Aorta (tissue), 5 donors: ENCODE results near the gene SRGAP1. TPM values are rescaled to one million over a fixed set of nuclear protein-coding genes. Genes with fewer than 3 reads are reported as not detected.

Experiments used
- ATAC-seq: fragments of 200-7000 bp; cut with Tn5 transposase; one replicate; pipeline ENCODE4 v1.9.1; 2022; ENCODE audit warnings: moderate library complexity; ENCODE audit not compliant: low FRiP score
- DNase-seq, 2 donors: peaks; one replicate each; pipeline ENCODE4 v3.0.0-alpha.2; 2020
- H3K27ac ChIP-seq, 2 donors: one replicate each; pipeline ENCODE4 v1.5.1; 2013; ENCODE audit warnings: low read length in 2 of 2, mild to moderate bottlenecking in 2 of 2, moderate library complexity in 2 of 2, control low read depth in 1 of 2, inconsistent platforms in 1 of 2, low read depth in 1 of 2
- H3K27me3 ChIP-seq, 2 donors: one replicate each; pipeline ENCODE4 v1.6.1; 2013; ENCODE audit warnings: control low read depth in 1 of 2, low read length in 1 of 2, mild to moderate bottlenecking in 1 of 2, moderate library complexity in 1 of 2; ENCODE audit not compliant: insufficient read depth in 2 of 2, control insufficient read depth in 1 of 2
- H3K36me3 ChIP-seq, 2 donors: one replicate each; pipeline ENCODE4 v1.6.1; 2013; ENCODE audit warnings: control low read depth in 1 of 2, low read length in 1 of 2, mild to moderate bottlenecking in 1 of 2; ENCODE audit not compliant: insufficient read depth in 2 of 2, control insufficient read depth in 1 of 2
- H3K4me1 ChIP-seq, 2 donors: one replicate each; pipeline ENCODE4 v1.6.1; 2013; ENCODE audit warnings: low read length in 2 of 2, control low read depth in 1 of 2, mild to moderate bottlenecking in 1 of 2, moderate library complexity in 1 of 2; ENCODE audit not compliant: insufficient read depth in 2 of 2, control insufficient read depth in 1 of 2
- H3K4me3 ChIP-seq, 2 donors: one replicate each; pipeline ENCODE4 v1.5.1; 2013; ENCODE audit warnings: low read length in 2 of 2, control low read depth in 1 of 2, mild to moderate bottlenecking in 1 of 2
- H3K9me3 ChIP-seq: one replicate; pipeline ENCODE4 v1.6.1; 2013; ENCODE audit warnings: mild to moderate bottlenecking, low read length; ENCODE audit not compliant: control insufficient read depth
- WGBS, 2 donors: extraction: QIAGEN DNeasy Blood & Tissue Kit; methylation state at CpG; one replicate each; pipeline ENCODE4 v1.1.7; 2013; 5-methylcytosine and 5-hydroxymethylcytosine counted together
- intact Hi-C, 2 donors: fragments of 100-400 bp; cut with DNase I; formaldehyde crosslinking; loops; one replicate each; pipeline versions ENCODE4 v1.14.2 to v1.15.0; 2022
- polyA plus RNA-seq, 2 donors: library from polyadenylated mRNA; stranded (reverse); fragments of 200-250 nt; gene quantifications; one replicate each; pipeline ENCODE4 v1.2.3, GENCODE V29; 2013
- total RNA-seq, 2 donors: library from RNA; stranded (reverse); fragmentation: NEBNext Ultra II Directional; extraction: Animal tissue kit (Norgen Biotek cat#: 25700); gene quantifications; one replicate each; pipeline ENCODE4 v1.2.1, GENCODE V29; 2021
- donor health status: healthy with polysubstance abuse.
- donor health status: Bipolar disorder and iron deficiency.
- donor health status: DM: no; HTN: no; CAD: no.
- donor health status: DM: no; HTN: no; CAD: no.
- donor health status: DM: yes; HTN: yes; CAD: no.

The SRGAP1 gene
- total and polyA plus RNA-seq, 4 donors = 0.88 to 15.5 (median 6.0) TPM

DNA sequence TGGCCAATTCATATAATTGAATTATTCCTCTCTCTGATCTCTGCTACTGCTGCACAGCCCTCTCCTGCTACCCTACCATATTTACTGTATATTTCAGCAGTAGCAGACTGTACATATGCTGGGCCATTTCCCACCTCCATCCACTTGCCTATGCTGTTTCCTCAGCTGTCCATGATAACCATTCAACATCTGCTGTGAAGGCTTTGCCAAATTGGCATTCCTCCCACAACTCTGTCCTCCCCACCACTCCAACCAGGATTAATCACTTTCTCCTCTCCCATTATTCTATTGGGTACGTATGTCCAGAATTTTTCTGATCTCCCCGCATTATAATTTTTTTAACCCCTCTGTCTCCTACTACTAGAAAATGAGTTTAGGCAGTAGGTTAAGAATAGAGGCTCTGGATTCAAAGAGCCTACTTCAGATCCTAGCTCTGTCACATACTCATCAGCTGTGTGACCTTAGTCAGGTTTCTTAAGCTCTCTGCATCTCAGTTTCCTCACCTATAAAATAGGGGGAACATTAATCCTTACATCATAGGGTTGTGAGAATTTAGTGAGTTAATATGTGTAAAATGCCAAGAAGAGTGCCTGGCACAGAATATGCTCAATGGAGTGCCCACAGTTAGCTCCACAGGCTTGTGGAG lies 254.3 kb downstream of the SRGAP1 start:
- H3K36me3 ChIP-seq = no peaks in the 10 kb centered on the region
- H3K9me3 ChIP-seq = no peaks in the 10 kb centered on the region
- no peak overlapping the region for H3K27ac ChIP-seq
- 90 to 92% methylated on average over 2 of the region's 2 CpGs for WGBS, 2 donors
- H3K4me1 ChIP-seq = no peaks in the 10 kb centered on the region
- DNase-seq (no peak), ATAC-seq (no peak)
- H3K4me3 ChIP-seq = no peak overlapping the region
- H3K27me3 ChIP-seq = no peaks in the 10 kb centered on the region
- intact Hi-C loops = loop anchor here in 1 of 2 donors (10.0 kb wide), 1 partner anchor 86 kb away; no protein-coding TSS in a partner anchor

DNA sequence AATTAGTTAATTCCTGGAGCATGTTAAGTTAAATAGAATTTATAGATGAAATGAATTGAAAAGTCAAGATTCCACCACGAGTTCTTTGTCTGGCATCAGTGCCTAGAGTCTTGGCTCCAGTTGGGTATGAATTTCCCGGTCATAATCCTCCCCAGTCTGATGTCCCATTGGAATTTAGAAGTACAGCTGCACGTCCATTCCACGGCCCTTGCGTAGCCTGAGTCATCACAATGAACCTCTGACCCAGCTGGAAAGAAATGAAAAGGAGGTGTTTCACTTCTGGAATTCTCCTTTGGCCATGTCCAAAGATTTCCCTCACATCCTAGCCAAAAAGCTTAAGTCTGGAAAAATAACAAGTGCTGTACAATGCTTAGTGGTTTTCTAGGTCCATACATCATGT lies 254.9 kb downstream of the SRGAP1 start:
- H3K4me1 ChIP-seq = no peaks in the 10 kb centered on the region
- ATAC-seq = no peak
- H3K9me3 ChIP-seq = no peaks in the 10 kb centered on the region
- intact Hi-C loops = loop anchor here in 1 of 2 donors (10.0 kb wide), 1 partner anchor 85 kb away; no protein-coding TSS in a partner anchor
- H3K27me3 ChIP-seq = no peaks in the 10 kb centered on the region
- H3K36me3 ChIP-seq = no peaks in the 10 kb centered on the region
- no peak overlapping the region for H3K27ac ChIP-seq
- 43 to 45% methylated on average over 5 of the region's 5 CpGs for WGBS, 2 donors
- DNase-seq = no peak
- H3K4me3 ChIP-seq = no peak overlapping the region

DNA sequence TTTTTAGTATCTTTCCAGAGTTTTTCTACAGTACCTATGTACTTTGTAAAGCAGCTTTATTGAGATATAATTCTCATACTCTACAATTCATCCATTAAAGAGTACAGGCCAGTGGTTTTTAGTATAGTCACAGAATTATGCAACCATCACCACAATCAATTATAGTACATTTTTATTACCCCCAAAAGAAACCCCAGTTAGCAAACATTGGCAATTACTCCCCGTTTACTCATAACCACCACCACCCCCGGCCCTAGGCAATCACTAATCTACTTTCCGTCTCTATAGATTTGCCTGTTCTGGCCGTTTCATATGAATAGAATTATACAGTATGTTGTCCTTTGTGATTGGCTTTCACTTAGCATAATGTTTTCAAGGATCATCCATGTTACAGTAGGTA lies 257.8 kb downstream of the SRGAP1 start:
- Histone ChIP-seq H3K27ac (no peak overlapping the region), H3K4me3 (no peak overlapping the region), H3K36me3 (no peaks in the 10 kb centered on the region), H3K4me1 (no peaks in the 10 kb centered on the region), H3K27me3 (no peaks in the 10 kb centered on the region), H3K9me3 (no peaks in the 10 kb centered on the region)
- ATAC-seq (no peak), DNase-seq (no peak)
- intact Hi-C loops = no loop called here
- WGBS, 2 donors = 97 to 99% methylated on average over 4 of the region's 4 CpGs

DNA sequence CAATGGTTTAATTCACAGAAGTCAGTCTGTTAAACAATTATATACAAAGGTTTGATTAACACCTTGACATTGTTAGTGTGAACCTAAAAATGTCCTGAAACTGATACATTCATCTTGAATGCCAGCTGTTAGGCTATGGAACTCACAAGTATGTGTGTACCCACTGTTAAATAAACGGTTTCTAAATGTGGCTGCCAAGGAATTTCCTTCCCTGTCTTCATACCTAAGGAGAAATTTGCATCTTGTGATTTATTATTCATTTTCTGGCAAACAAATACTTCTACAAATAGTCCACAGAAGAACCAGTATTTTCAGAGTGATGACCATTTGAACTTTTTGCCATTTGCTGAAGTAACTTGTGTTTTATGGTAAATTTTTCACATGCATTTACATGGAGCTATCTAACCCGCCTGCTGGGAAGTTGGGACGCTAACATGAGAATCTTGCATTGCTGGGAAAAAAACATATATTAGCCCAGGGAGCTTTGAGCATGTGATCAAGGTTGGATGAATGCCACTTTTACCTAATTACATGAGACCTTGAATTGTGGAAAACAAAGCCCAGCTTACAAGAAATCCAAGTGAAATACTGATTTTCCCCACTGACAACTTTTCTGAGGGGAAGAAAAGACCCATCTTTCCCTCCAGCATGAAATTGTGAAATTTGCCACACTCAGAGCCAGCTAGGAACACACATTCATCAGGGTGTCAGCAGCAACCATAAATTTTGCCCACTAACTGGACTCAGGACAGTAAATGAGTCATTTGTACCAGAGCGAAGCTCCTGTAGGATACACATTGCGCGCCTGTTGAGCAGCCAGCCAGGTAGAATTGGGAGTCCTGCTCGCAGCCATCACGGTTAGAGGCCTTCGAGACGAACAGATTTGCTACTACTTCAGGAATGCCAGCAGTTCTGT lies 259.6 kb downstream of the SRGAP1 start:
- no peaks in the 10 kb centered on the region for H3K4me1 ChIP-seq
- ATAC-seq (no peak), DNase-seq (no peak)
- peaks cover 0 to 1% of the 10 kb centered on the region in 2 donors for H3K36me3 ChIP-seq
- WGBS, 2 donors = 80 to 84% methylated on average over 10 of the region's 10 CpGs
- H3K4me3 ChIP-seq = no peak overlapping the region
- H3K27me3 ChIP-seq = no peaks in the 10 kb centered on the region
- no peaks in the 10 kb centered on the region for H3K9me3 ChIP-seq
- H3K27ac ChIP-seq = no peak overlapping the region
- intact Hi-C loops = no loop called here

DNA sequence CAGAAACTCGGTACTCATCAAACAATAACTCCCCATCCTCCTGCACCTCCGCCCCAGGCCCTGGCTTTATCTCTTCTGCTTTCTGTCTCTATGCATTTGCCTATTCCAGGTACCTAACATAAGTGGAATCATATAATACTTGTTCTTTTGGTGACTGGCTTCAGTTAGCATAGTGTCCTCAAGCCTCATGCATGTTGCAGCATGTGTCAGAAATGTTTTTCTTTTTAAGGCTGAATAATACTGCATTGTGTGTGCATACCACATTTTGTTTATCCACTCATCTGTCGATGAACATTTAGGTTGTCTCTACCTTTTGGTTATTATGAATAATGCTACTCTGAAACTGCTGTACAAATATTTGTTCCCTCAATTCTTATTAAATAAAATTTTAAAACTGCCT lies 260.5 kb downstream of the SRGAP1 start:
- no peaks in the 10 kb centered on the region for H3K9me3 ChIP-seq
- DNase-seq = no peak
- 89 to 91% methylated on average over 3 of the region's 3 CpGs for WGBS, 2 donors
- peaks cover 0 to 1% of the 10 kb centered on the region in 2 donors for H3K36me3 ChIP-seq
- no peaks in the 10 kb centered on the region for H3K27me3 ChIP-seq
- no peak overlapping the region for H3K27ac ChIP-seq
- no peak for ATAC-seq
- no peak overlapping the region for H3K4me3 ChIP-seq
- no peaks in the 10 kb centered on the region for H3K4me1 ChIP-seq
- intact Hi-C loops = no loop called here

DNA sequence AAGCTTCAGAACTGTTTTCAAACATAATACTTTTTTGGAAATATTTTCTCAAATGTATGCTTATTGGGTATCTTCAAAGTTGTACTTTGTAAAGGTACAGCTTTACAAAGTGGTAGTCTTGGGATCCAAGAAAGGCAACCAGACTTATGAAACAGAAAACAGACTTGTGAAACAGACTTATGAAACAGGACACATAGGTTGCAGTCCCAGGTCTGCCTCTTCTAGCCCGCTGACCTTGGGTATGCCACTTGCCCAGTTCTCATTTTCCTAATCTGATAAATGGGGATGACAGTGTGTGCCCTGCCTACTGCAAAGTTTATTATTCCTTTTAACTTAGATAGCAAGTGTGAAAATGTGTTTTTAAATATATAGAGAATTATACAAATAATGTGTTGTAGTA lies 263.3 kb downstream of the SRGAP1 start:
- Histone ChIP-seq H3K9me3 (no peaks in the 10 kb centered on the region), H3K27me3 (no peaks in the 10 kb centered on the region), H3K36me3 (peaks cover 0 to 3% of the 10 kb centered on the region in 2 donors), H3K27ac (no peak overlapping the region), H3K4me1 (no peaks in the 10 kb centered on the region), H3K4me3 (no peak overlapping the region)
- WGBS, 2 donors = 98 to 100% methylated on average over 1 of the region's 1 CpG
- DNase-seq (no peak), ATAC-seq (no peak)
- intact Hi-C loops = no loop called here

DNA sequence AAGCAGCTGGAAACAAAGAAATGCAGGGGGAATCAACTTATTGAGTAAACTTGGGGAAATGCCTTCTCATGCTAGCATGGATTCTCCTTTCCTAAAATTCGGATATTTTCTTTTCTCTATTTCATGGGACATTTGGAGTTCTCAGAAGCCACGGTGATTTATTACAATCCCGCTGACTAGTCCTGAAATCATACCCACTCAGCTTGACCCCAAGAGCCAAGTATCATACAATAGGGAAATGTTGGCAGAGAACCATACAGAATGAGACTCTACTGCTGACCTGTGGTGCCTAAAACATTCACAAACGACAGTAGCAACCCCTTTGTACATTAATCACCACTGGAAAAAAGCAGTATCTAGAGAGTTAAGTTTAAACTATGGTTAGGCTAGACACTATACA lies 265.2 kb downstream of the SRGAP1 start:
- intact Hi-C loops = no loop called here
- H3K4me3 ChIP-seq = no peak overlapping the region

DNA sequence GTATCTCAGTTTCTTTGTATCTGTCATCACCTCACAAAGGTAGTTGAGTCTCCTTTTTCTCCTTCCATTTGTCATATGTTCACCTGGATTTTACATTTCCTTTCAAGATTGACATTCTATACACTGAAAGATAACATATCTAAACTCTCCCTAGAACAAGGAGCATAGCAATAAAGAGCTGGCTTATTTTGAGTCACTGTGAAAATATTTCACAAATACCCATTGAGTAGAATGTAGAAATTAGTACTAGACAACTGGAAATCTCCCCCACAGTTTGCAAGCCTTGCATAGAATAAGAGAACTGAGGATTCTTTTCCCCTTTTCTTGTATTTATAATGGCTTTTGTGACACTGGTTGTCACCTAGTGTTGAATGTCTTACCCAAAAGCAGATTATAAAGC lies 266.4 kb downstream of the SRGAP1 start:
- no peaks in the 10 kb centered on the region for H3K27me3 ChIP-seq
- intact Hi-C loops = no loop called here
- no peak for ATAC-seq
- H3K4me1 ChIP-seq = no peaks in the 10 kb centered on the region
- H3K4me3 ChIP-seq = no peak overlapping the region
- H3K36me3 ChIP-seq = peaks cover 3% of the 10 kb centered on the region in 2 donors
- H3K9me3 ChIP-seq = no peaks in the 10 kb centered on the region
- DNase-seq = no peak
- H3K27ac ChIP-seq = no peak overlapping the region

More for the DNA sequence above, 265.2 kb downstream of the SRGAP1 start:
- no peaks in the 10 kb centered on the region for H3K4me1 ChIP-seq
- H3K9me3 ChIP-seq = no peaks in the 10 kb centered on the region
- no peak overlapping the region for H3K27ac ChIP-seq
- WGBS, 2 donors = 55 to 79% methylated on average over 4 of the region's 4 CpGs
- peaks cover 0 to 3% of the 10 kb centered on the region in 2 donors for H3K36me3 ChIP-seq
- ATAC-seq (no peak), DNase-seq (no peak)
- H3K27me3 ChIP-seq = no peaks in the 10 kb centered on the region

DNA sequence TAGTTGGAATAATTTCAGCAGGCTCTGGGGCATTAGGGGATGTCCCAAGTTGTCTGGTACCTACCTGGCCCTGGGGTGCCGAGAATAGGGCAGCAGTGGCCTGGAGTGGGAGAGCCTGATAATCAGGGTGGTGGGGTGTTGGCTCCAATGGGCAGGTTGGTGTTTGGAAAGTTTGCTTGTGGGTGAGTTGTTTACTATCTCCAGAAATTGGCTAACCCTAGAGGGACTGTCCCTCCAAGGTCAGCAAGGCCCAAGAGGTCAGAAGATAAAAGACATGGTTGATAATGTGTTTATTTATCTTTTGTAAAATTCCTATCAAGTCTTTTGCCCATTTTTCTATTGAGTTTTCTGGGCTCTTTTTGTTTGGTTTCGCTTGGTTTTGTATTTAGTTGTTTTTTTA lies 272.5 kb downstream of the SRGAP1 start:
- Histone ChIP-seq H3K36me3 (peaks cover 2 to 6% of the 10 kb centered on the region in 2 donors), H3K4me3 (no peak overlapping the region), H3K4me1 (no peaks in the 10 kb centered on the region), H3K27ac (no peak overlapping the region), H3K9me3 (no peaks in the 10 kb centered on the region), H3K27me3 (no peaks in the 10 kb centered on the region)
- WGBS, 2 donors = 96 to 98% methylated on average over 2 of the region's 2 CpGs
- ATAC-seq (no peak), DNase-seq (no peak)
- intact Hi-C loops = no loop called here
